HG03066 (cell line): ENCODE results near the gene RNASEH2A.
"Not testable (repeated sequence)": the region's sequence is repeated elsewhere in the genome, so short reads cannot be mapped to it uniquely, and the experiment has no call there.

Source experiments
- ATAC-seq: cut with Tn5 transposase; IDR thresholded peaks from one replicate; pipeline ENCODE4 v1.9.1; 2021; ENCODE audit warnings: low read depth; ENCODE audit not compliant: unreplicated experiment

The RNASEH2A gene

DNA sequence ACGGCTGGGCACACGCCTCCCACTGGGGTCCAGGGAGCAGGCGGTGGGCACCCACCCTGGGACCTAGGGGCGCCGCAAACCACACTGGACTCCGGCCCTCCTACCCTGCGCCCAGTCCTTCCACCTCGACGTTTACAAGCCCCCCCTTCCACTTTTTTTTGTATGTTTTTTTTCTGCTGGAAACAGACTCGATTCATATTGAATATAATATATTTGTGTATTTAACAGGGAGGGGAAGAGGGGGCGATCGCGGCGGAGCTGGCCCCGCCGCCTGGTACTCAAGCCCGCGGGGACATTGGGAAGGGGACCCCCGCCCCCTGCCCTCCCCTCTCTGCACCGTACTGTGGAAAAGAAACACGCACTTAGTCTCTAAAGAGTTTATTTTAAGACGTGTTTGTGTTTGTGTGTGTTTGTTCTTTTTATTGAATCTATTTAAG, 13.5 kb upstream of the RNASEH2A start:
- no peak for ATAC-seq

DNA sequence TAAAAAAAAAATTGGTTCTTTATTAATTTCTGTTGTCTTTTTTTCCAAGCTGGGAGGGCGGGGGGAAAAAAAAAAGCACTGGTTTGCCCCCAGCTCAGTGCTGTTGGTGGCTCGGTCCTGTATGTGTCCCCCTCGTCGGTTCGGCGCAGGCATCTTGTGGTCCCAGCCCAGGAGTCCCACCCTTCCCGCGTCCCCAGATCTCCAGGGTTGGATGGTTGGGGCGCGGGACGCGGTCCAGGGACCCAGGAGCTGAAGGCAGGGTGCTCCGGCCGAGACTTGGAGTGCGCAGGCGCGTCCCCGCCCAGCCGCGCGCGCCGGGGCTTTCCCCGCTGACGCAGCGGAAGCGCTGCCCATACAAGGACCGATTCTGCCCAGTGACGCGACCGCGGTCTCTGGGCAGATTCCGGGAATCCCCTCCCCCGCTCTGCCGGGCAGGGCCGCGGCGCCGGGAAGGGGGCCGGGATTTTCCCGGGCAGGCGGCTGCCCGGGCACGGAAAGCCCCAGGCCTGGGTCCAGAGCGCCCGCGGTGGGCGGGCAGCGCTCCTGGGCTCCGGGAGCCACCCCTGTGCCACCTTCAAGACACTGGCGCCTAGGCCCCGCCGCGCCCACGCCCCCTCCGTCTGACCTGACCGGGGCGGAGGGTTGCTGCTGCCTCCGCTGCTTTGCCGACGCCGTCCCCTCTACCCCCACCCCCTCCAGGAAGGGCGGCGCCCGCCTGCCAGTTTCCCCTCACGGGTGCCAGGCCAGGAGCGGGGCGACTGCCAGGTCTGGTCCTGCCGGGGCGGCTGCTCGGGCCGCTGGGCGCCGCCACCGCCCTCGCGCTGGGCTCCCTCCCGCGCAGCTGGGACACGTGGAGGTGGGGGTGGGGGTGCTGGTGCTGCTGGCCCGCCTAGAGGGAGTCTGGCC, 12.8 kb upstream of the RNASEH2A start:
- ATAC-seq = no peak

DNA sequence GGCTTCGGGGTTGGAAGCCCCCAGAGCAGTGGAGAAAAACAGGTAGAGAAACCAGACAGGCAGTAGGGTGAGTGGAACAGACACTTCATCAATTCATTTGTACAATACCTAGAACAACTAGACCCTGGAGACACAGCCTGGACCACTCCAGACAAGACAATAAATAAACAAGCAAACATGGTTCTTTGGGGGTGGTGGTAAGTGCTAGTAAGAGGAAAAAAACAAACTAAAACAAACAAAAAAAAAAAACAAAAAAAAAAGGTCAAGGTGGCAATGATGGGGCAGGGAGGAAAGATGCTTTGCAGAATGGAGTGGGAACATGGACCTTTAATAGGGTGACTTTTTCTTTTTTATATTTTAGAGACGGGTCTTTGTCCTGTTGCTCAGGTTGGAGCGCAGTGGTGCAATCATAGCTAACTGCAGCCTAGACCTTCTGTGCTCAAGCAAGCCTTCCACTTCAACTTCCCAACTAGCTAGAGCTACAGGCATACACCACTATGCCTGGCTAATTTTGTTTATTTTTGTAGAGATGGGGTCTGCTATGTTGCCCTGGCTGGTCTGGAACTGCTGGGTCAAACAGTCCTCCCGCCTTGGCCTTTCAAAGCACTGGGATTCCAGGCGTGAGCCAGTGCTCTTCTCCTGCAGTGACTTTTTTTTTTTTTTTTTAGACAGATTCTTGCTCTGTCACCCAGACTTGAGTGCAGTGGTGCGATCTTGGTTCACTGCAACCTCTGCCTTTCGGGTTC, 12.0 kb upstream of the RNASEH2A start:
- ATAC-seq = no peak

DNA sequence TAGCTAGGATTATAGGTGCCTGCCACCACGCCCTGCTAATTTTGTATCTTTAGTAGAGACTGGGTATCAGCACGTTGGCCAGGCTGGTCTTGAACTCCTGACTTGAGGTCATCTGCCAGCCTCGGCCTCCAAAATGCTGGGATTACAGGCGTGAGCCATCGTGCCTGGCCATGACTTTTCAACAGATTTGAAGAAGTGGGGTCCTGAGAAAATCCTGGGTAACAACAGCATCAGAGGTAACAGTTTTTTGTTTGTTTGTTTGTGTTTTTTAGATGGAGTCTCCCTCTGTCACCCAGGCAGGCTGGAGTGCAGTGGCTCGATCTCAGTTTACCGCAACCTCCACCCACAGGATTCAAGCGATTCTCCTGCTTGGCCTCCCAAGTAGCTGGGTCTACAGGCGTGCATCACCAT, 11.4 kb upstream of the RNASEH2A start:
- no peak for ATAC-seq

DNA sequence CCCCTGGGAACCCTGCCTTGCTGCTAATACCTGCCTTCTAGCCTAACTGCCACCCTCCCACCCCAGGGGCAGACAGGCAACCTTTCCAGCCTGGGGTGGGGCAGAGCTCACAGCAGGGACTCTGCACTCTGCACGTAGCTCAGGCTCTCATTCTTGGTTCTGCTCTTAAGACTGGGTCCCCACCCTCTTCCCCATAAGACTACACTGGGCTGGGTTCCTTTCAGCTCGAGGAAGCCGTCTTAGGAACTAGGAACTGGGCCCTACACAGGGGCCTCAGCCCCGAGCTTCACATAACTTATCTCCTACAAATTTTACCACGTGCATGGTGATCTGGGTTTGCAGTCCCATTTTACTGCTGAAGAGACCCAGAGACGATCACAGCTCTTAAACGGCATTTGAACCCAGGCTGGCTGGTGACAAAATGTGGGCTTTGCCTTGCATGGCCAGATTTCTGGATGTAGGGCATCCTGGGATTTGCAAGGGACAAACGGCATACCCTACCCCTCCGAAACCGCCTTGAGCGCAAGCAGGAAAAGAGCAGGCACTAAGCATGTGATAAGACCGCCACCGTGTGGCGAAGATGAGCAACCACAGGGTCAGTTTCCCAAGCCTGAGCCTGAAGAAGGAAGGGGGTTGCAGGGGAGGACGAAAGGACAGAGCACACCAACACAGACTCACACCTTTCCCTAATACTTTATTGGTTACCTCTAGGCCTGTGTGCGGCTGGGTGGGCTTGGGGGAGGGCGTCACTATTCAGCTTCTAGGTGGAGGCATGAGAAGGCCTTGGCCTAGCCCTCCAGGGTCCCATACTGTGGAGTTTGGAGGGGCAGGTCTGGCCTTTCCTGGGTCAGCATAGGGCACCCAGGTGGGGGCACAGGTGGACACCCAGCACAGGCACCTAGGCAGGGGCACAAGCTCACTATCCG, 10.0 kb upstream of the RNASEH2A start:
- ATAC-seq = no peak

DNA sequence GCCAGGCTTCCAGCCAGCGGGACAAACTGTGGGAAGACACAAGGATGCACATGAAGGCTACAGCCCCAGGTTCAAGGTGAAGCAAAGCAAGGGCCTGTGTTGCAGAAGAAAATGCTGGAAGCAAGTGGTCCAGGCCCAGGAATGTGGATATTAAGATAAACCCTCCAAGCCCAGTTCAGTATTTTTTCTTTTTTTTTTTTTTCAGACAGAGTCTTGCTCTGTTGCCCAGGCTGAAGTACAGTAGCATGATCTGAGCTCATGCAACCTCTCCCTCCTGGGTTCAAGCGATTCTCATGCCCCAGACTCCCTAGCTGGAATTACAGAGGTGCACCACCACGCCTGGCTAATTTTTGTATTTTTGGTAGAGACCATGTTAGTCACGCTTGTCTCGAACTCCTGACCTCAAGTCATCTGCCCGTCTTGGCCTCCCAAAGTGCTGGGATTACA, 9.2 kb upstream of the RNASEH2A start:
- no peak for ATAC-seq

DNA sequence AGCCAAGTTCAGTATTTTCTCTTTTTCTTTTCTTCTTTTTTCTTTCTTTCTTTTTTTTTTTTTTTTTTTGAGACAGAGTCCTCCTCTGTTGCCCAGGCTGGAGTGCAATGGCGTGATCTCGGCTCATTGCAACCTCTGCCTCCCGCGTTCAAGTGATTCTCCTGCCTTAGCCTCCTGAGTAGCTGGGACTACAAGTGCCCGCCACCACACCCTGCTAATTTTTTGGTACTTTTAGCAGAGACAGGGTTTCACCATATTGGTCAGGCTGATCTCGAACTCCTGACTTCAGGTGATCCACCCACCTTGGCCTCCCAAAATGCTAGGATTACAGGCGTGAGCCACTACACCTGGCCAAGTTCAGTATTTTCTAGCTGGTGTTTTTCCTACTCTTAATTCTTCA, 8.8 kb upstream of the RNASEH2A start:
- not testable (repeated sequence) for ATAC-seq

DNA sequence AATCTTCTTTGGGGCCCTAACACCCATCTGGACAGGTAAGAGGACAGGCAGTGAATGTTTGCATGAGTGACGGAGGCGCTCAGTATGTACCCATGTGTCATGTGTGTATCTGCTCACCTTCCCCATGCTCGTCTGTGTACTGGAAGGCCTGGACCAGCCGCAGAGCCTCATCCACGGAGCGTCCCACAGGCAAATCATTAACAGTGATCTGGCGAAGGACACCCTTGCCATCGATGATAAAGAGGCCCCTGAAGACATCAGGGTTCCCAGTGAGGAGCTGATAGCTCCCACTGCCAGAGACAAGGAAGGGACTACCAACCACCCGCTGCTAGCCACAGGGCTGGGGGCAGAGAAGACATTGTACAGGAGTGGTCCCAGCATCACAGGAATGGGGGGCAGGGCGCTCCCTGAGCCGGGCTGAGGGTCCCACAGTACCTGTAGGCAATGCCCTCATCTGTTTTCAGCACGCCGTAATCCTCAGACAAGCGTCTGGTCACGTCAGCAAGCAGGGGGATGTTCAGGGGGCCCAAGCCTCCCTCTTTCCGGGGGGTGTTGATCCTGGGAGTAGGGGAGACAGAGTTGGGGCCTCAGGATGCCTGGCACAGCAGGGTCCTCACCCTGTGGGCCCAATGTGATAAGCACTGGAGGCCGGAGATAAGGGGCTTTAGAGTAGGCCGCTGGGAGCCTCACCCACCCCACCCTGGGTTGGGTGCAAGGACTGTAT, 6.5 kb upstream of the RNASEH2A start:
- no peak for ATAC-seq

DNA sequence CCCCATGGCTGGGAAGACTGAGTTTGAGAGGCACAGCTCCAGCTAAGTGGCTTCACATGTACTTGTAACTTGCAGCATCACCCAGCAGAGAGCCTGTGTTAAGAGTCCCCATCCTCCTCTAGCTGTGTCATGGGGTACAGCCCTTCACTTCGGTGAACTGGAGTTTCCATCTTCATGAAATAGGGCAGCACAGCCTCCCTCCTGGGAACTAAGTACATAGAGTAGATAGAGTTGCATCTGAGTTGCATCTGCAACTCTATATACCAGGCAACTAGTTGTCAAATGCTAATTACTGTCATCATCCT, 6.0 kb upstream of the RNASEH2A start:
- ATAC-seq = no peak

DNA sequence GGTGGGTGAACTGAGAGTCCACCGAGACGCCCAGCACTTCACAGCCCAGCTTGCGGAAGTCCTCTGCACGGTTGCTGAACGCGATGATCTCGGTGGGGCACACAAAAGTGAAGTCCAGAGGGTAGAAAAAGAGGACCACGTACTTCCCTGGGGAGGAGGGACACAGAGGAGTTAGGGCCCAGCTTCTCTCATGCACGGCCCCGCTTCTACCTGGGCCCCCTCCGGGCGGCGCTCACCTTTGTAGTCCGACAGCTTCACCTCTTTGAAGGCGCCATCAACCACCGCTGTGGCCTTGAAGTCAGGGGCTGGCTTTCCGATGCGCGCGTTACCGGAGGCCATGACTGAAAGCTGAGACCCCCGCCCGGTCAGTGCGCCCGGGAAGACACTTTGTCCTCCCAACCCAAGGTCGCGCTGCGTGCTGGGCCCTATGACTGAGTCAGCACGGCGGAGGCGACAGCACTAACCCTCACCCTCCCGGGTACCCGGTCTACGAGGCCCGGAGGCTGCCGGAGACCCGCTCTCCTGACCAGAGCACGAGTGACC, 5.4 kb upstream of the RNASEH2A start:
- ATAC-seq = no peak

DNA sequence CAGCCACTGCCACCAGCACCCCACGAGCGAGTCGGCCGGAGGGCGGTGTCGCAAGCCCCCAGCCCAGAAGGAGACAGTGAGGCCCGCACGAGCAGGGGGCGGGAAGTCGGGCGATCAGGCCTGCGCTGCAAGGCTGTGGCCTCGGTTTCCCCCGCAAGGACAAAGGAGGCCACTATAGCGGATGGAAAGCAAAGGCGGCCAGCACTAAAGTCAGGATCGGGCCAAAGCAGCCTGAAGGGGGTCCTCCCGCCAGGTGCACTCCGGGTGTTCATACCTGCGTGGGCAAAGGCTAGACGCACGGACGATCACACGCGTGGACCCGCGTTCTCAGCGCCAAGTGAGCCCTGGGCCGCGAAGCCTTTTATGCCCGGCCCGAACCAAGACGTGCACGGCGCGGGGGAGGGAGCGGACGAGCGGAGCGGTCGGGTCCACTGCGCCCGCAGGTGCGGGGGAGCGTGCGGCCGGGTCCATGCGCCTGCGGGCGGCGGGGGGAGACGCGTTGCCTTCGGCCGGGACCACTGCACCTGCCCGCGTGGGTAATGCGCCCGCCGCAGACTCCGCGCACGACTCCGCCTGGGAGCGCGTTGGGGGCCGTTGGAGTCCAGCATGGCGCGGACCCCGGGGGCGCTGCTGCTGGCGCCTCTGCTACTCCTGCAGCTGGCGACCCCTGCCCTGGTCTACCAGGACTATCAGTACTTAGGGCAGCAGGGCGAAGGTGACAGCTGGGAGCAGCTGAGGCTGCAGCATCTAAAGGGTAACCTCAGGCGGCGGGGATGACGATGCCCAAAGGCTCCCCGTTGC, 4.7 kb upstream of the RNASEH2A start, which contains the start of the genes PRDX2 and THSD8:
TSS of gene PRDX2 (minus strand) at position 335 of the 801 bp plus-strand sequence. CDS start 539 bp downstream, outside the sequence.
TSS of gene THSD8 (plus strand) at position 604 of the 801 bp plus-strand sequence. CDS start at position 607, 3 bp downstream.
- no peak for ATAC-seq

DNA sequence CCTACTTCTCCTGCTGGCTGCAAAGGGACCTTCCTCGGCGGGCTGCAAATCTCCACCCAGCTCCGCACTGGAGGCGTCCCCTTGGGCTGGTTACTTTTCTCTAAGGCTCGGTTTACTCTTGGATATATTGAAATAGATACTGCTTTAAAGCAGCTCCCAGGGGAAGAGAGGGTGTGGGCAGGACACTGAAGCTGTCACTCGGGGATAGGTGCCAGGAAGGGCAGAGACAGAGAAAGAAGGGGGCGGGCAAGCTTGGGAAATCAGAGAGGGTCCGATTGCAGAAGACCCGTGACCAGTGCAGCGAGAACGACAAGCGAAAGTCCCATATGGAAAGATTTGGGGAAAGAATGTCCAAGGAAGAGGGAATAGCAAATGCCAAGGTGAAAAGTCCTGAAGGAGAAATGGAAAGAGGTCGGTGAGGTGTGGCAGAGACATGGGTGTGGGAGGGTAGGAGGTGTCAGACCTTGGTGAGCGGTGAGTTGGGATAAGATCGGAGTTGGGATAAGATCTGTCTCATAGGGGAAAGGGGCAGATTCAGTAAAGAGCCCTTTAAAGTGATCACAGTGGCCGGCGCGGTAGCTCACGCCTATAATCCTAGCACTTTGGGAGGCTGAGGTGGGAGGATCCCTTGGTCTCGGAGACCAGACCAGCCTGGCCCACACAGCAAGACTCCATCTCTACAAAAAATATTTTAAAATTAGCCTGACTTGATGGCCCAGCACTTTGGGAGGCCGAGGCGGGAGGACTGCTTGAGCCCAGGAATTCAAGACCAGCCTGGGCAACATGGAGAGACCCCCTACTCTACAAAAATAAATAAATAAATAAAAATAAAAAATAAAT, 3.9 kb upstream of the RNASEH2A start:
- no peak for ATAC-seq

DNA sequence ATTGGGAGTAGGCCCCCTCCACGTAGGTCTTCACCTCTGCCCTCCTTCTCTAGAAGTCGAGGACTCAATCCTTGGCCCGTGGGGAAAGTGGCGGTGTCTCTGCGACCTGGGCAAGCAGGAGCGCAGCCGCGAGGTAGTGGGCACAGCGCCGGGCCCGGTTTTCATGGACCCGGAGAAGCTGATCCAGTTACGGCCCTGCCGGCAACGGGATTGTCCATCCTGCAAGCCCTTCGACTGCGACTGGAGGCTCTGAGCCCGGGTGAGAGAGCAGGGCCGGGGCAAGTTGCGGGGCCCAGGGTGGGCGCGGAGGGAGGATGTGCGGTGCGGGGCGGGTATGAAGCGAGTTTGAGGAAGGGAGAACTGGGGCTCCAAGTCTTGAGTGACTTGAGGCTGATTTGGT, 2.3 kb upstream of the RNASEH2A start:
- ATAC-seq = no peak

DNA sequence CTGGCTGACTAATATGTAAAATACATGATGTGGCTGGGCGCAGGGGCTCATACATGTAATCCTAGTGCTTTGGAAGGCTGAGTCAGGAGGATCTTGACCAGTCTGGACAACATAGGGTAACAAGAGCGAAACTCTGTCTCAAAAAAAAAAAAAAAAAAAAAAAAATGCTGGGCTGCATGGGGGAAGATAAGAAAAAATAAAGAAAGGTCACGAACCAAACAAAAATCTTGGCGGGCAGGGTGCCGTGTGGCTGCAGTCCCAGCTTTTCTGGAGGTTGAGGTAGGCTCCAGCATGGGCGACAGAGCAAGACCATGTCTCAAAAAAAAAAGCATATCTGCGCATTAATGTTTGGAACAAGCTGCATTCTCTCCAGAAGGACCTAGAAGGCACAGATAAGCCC, 8.7 kb downstream of the RNASEH2A start:
- ATAC-seq = no peak

DNA sequence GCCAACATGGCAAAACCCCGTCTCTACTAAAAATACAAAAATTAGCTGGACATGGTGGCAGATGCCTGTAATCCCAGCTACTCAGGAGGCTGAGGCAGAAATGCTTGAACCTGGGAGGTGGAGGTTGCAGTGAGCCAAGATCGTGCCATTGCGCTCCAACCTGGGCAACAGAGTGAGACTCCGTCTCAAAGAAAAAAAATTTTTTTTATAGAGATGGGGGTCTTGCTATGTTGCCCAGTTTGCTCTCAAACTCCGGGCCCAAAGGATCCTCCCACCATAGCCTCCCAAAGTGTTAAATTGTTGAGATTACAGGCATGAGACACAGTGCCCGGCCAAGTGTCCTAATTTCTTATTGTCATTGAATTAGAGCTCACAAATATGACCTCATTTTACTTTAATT, 10.8 kb downstream of the RNASEH2A start:
- ATAC-seq = not testable (repeated sequence)

DNA sequence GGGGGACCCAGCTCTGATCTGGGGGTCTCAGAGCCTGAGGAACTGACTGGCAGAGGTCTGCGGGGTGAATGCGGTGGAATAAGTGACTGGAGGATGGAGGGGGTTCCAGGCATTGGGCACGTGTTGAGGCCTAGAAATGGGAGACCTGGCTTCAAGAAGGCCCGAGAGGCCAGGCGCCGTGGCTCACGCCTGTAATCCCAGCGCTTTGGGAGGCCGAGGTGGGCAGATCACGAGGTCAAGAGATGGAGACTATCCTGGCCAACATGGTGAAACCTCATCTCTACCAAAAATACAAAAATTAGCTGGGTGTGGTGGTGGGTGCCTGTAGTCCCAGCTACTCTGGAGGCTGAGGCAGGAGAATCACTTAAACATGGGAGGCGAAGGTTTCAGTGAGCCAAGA, 11.4 kb downstream of the RNASEH2A start:
- not testable (repeated sequence) for ATAC-seq

DNA sequence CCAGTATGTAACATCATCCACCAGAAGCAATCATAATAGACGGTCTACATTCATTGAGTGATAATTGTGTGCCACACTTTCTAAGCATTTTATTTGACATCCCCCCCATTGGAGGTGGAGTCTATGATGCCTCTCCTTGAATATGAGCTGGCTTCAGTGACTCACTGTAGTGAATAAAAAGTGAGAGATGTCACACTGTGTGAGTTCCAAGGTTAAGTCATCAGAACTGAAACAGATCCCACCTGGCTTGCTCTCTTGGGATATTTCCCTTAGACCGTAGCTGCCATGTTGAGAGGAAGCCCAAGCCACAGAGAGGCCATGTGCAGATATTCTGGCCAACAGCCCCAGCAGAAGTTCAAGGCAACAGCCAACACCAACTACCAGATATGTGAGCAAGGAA, 15.4 kb downstream of the RNASEH2A start:
- no peak for ATAC-seq
